Lower lobe of right lung (tissue), 2 donors: ENCODE data around the gene HSPBAP1. TPM values are rescaled to one million over a fixed set of nuclear protein-coding genes. Genes with fewer than 3 reads are reported as not detected.

ENCODE experiments used
- ATAC-seq, 2 donors: fragments of 200-7000 bp; cut with Tn5 transposase; one replicate each; pipeline ENCODE4 v1.9.1; 2020 to 2022; ENCODE audit warnings: mild to moderate bottlenecking in 2 of 2, moderate library complexity in 2 of 2
- DNase-seq: peaks from one replicate; pipeline ENCODE4 v3.0.0-alpha.2; 2020
- H3K27ac ChIP-seq: fragments of 200-600 bp; one replicate; pipeline ENCODE4 v1.8.0; 2022
- H3K27me3 ChIP-seq: fragments of 200-600 bp; one replicate; pipeline ENCODE4 v1.8.0; 2022; ENCODE audit warnings: low read depth
- H3K36me3 ChIP-seq: fragments of 200-600 bp; one replicate; pipeline ENCODE4 v1.8.0; 2022; ENCODE audit warnings: mild to moderate bottlenecking
- H3K4me1 ChIP-seq: fragments of 200-600 bp; one replicate; pipeline ENCODE4 v1.8.0; 2022
- H3K4me3 ChIP-seq: fragments of 200-600 bp; one replicate; pipeline ENCODE4 v1.8.0; 2022; ENCODE audit warnings: mild to moderate bottlenecking
- H3K9me3 ChIP-seq: fragments of 200-600 bp; one replicate; pipeline ENCODE4 v1.8.0; 2022
- intact Hi-C: fragments of 100-400 bp; cut with DNase I; formaldehyde crosslinking; loops from one replicate; pipeline ENCODE4 v1.11.0; 2022
- total RNA-seq: library from RNA; stranded (reverse); fragmentation: NEBNext Ultra II Directional; extraction: Animal tissue kit (Norgen Biotek cat#: 25700); gene quantifications from one replicate; pipeline ENCODE4 v1.2.1, GENCODE V29; 2021
- TF ChIP-seq, protein P1 (sequence below): fragments of 200-600 bp; IDR thresholded peaks from one replicate; pipeline ENCODE4 v1.8.0; 2022; ENCODE audit warnings: antibody characterized with exemption, mild to moderate bottlenecking
- donor health status: DM: no; HTN: yes; CAD: no; lungs with severe emphysema.

Gene HSPBAP1
- total RNA-seq, 1 donor from 2014 or later = 15.4 TPM

DNA sequence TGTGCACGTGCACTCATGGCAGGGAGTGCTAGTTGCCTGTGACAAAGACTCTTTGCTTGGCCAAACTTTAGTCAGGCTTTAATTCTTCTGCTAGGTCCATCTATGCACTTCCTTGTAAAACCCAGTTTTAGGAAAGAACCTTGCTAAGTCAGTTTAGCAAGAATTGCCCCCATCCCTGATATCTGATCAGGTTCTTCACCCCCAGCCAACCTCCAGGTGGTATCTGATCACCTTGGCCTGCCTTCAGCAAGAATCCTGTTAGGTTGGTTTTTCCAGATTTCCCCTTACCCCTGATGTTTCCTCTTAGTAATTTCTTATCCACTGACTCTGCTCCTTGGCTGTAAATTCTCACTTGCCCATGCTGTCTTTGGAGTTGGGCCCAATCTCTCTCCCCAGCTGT is 8.4 kb downstream of the HSPBAP1 start:
- TF ChIP-seq, protein P1, sequence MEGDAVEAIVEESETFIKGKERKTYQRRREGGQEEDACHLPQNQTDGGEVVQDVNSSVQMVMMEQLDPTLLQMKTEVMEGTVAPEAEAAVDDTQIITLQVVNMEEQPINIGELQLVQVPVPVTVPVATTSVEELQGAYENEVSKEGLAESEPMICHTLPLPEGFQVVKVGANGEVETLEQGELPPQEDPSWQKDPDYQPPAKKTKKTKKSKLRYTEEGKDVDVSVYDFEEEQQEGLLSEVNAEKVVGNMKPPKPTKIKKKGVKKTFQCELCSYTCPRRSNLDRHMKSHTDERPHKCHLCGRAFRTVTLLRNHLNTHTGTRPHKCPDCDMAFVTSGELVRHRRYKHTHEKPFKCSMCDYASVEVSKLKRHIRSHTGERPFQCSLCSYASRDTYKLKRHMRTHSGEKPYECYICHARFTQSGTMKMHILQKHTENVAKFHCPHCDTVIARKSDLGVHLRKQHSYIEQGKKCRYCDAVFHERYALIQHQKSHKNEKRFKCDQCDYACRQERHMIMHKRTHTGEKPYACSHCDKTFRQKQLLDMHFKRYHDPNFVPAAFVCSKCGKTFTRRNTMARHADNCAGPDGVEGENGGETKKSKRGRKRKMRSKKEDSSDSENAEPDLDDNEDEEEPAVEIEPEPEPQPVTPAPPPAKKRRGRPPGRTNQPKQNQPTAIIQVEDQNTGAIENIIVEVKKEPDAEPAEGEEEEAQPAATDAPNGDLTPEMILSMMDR = no peak
- no peaks in the 10 kb centered on the region for H3K27me3 ChIP-seq
- H3K27ac ChIP-seq = no peak overlapping the region
- no peak overlapping the region for H3K4me3 ChIP-seq
- DNase-seq (no peak), ATAC-seq (no peak)
- H3K4me1 ChIP-seq = no peaks in the 10 kb centered on the region
- peaks cover 6% of the 10 kb centered on the region for H3K36me3 ChIP-seq
- intact Hi-C loops = no loop called here
- H3K9me3 ChIP-seq = no peaks in the 10 kb centered on the region

DNA sequence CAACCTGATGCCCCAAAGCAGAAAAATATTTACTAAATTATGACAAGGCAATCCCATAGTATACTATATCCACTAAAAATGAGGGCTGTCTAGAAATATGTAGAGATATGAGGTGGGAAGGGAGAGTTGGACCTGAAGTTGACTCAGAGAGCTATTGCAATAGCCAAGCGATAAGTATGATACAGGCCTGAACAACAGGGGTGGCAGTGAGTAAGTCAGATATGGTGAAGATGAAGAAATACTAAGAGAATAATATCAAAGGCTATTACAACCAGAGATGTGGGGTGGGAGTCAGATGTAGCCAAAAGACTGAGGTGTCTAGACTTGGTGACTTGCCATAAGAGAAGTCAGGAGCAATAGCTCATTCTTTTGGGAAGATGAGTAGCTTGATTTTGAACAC is 9.2 kb downstream of the HSPBAP1 start:
- intact Hi-C loops = no loop called here
- no peak for ATAC-seq
- TF ChIP-seq, protein P1 = no peak
- H3K27ac ChIP-seq = no peak overlapping the region
- H3K36me3 ChIP-seq = peaks cover 6% of the 10 kb centered on the region
- H3K27me3 ChIP-seq = no peaks in the 10 kb centered on the region
- no peak overlapping the region for H3K4me3 ChIP-seq
- no peaks in the 10 kb centered on the region for H3K9me3 ChIP-seq
- no peak for DNase-seq
- H3K4me1 ChIP-seq = no peaks in the 10 kb centered on the region

GRCh38 chr3:122782804-122783203 is 10.8 kb downstream of the HSPBAP1 start:
- ATAC-seq (no peak), DNase-seq (no peak)
- Histone ChIP-seq H3K4me3 (no peak overlapping the region), H3K27me3 (no peaks in the 10 kb centered on the region), H3K4me1 (no peaks in the 10 kb centered on the region), H3K27ac (no peak overlapping the region), H3K9me3 (no peaks in the 10 kb centered on the region), H3K36me3 (peaks cover 6% of the 10 kb centered on the region)
- TF ChIP-seq, protein P1 = no peak
- intact Hi-C loops = no loop called here

DNA sequence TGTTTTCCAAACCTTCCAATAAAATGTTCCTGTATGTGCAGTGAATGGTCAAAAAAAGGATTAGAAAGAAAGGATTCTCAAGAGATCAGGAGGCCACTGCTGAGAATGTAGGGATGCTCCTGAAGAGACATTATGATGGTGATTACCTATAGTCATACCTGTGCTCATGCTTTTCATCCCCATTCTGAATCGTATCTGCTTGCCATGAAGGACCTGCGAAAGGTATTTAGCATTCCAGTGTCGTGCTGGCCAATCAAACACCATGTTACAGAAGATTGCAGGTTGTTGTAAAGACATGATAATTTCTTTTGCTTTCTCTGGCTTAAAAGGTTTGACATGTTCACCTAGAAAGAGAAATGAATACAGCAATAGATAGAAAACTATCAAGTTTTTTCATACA is 16.1 kb downstream of the HSPBAP1 start:
- H3K4me1 ChIP-seq = no peaks in the 10 kb centered on the region
- no peaks in the 10 kb centered on the region for H3K27me3 ChIP-seq
- no peak overlapping the region for H3K27ac ChIP-seq
- TF ChIP-seq, protein P1 = no peak
- ATAC-seq (no peak), DNase-seq (no peak)
- no peaks in the 10 kb centered on the region for H3K9me3 ChIP-seq
- peaks cover 4% of the 10 kb centered on the region for H3K36me3 ChIP-seq
- H3K4me3 ChIP-seq = no peak overlapping the region
- intact Hi-C loops = no loop called here

DNA sequence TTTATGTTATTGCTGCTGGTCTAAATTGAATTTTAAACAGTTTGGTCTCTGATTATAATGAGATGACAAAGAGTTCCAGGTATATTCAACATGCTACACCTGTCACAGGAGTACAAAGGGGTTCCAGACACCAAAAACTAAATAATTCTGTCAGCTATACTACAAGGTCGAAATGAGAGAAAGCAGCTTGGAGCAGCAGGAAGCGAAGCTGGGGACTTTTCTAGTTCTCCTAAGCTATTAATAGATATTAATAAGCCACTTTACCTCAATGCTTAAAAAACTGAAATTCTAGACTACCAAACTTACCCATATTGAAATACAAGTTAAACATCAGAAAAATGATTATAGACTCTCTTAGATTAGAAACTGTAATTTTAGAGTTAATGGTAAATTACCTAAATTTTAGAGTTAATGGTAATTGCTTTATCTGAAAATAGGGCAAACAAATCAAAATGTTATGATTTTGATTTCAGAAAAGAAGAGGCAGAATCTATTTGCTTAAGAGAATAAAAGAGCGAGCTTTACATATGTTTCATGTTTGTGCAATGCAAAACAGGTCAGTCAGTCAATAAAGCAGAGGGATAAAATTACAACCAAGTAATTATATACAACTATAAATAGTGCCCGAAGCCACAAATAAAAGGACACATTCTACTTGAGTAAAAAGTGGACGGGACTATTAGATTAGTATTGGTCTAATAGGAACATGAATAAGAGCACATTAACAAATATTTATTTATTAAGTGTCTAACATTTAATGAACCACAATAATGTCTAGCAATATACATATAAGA is 16.8 kb downstream of the HSPBAP1 start:
- no peak for DNase-seq
- Histone ChIP-seq H3K4me1 (no peaks in the 10 kb centered on the region), H3K27me3 (no peaks in the 10 kb centered on the region), H3K4me3 (no peak overlapping the region), H3K9me3 (no peaks in the 10 kb centered on the region), H3K36me3 (peaks cover 4% of the 10 kb centered on the region), H3K27ac (no peak overlapping the region)
- no peak for ATAC-seq
- intact Hi-C loops = no loop called here
- TF ChIP-seq, protein P1 = no peak
